ENCODE data around the gene SLC35E2B.
"Not testable (repeated sequence)": the region's sequence is repeated elsewhere in the genome, so short reads cannot be mapped to it uniquely, and the experiment has no call there.

- not testable (repeated sequence) for TF ChIP-seq CTCF (IDR thresholded peaks at IDR 0.05; ENCODE audit: poor library complexity, severe bottlenecking); EZH2 (IDR thresholded peaks at IDR 0.05; ENCODE audit: borderline replicate concordance, insufficient read depth, low read length, poor library complexity, severe bottlenecking); SMC3 (conservative IDR thresholded peaks at IDR 0.05; ENCODE audit: poor library complexity); REST (IDR thresholded peaks at IDR 0.05; ENCODE audit: borderline replicate concordance); POLR2AphosphoS5 (IDR thresholded peaks at IDR 0.05); RAD21 (conservative IDR thresholded peaks at IDR 0.05); TAF1 (IDR thresholded peaks at IDR 0.05; ENCODE audit: low read depth); EP300 (conservative IDR thresholded peaks at IDR 0.05; ENCODE audit: poor library complexity, severe bottlenecking)
Measured at GRCh38 chr1:1662830-1663560, 29.6 kb downstream of the SLC35E2B start.
